Mesenchymal stem cell (in vitro differentiated cells and primary cell): Measurements from ENCODE around the gene ACOT11.

Source experiments
- DNase-seq: peaks from one replicate; pipeline ENCODE4 v3.0.0-alpha.2; 2013
- H2AFZ ChIP-seq: one replicate; pipeline ENCODE4 v1.6.1; 2013; ENCODE audit warnings: low read depth, mild to moderate bottlenecking, control low read depth, inconsistent platforms, low read length, moderate library complexity
- H2AK5ac ChIP-seq: 2 replicates; pipeline ENCODE4 v1.6.1; 2013; ENCODE audit warnings: low read length, moderate library complexity, mild to moderate bottlenecking, inconsistent platforms; ENCODE audit not compliant: severe bottlenecking
- H2BK120ac ChIP-seq: one replicate; pipeline ENCODE4 v1.6.1; 2013; ENCODE audit warnings: low read depth, mild to moderate bottlenecking, inconsistent platforms, low read length, moderate library complexity
- H2BK12ac ChIP-seq, 2 experiments: one replicate each; pipeline ENCODE4 v1.6.1; 2013; ENCODE audit warnings: inconsistent platforms in 2 of 2, low read length in 2 of 2, mild to moderate bottlenecking in 2 of 2, moderate library complexity in 2 of 2, control low read depth in 1 of 2
- H2BK15ac ChIP-seq: one replicate; pipeline ENCODE4 v1.6.1; 2013; ENCODE audit warnings: mild to moderate bottlenecking, low read depth, inconsistent platforms; ENCODE audit not compliant: poor library complexity, severe bottlenecking
- H2BK5ac ChIP-seq: 2 replicates; pipeline ENCODE4 v1.6.1; 2013; ENCODE audit warnings: low read depth, mild to moderate bottlenecking, low read length, control low read depth, inconsistent platforms; ENCODE audit not compliant: poor library complexity, severe bottlenecking
- H3K14ac ChIP-seq, 2 experiments: one replicate each; pipeline ENCODE4 v1.6.1; 2013; ENCODE audit warnings: inconsistent platforms in 2 of 2, low read length in 2 of 2, control low read depth in 1 of 2, mild to moderate bottlenecking in 1 of 2, moderate library complexity in 1 of 2
- H3K18ac ChIP-seq, 2 experiments: one replicate each; pipeline ENCODE4 v1.6.1; 2013; ENCODE audit warnings: inconsistent platforms in 2 of 2, low read length in 2 of 2, control low read depth in 1 of 2, low read depth in 1 of 2, mild to moderate bottlenecking in 1 of 2
- H3K23ac ChIP-seq, 2 experiments: one replicate each; pipeline ENCODE4 v1.6.1; 2013; ENCODE audit warnings: inconsistent platforms in 2 of 2, low read length in 2 of 2, mild to moderate bottlenecking in 2 of 2, moderate library complexity in 2 of 2, control low read depth in 1 of 2
- H3K27ac ChIP-seq: 2 replicates; pipeline ENCODE4 v1.5.1; 2013; ENCODE audit warnings: mild to moderate bottlenecking, moderate library complexity, low read length, control low read depth, inconsistent platforms; ENCODE audit not compliant: poor library complexity, severe bottlenecking
- H3K27me3 ChIP-seq, 2 experiments: 2 replicates each; pipeline versions ENCODE4 v1.6.1 to v1.7.0; 2013; ENCODE audit warnings: low read length in 2 of 2, mild to moderate bottlenecking in 2 of 2, moderate library complexity in 2 of 2, control low read depth in 1 of 2, inconsistent platforms in 1 of 2; ENCODE audit not compliant: control insufficient read depth in 1 of 2, insufficient read depth in 1 of 2
- H3K36me3 ChIP-seq, 2 experiments: 2 replicates each; pipeline versions ENCODE4 v1.6.1 to v1.7.0; 2013; ENCODE audit warnings: low read length in 2 of 2, control low read depth in 1 of 2, inconsistent platforms in 1 of 2, low read depth in 1 of 2, mild to moderate bottlenecking in 1 of 2; ENCODE audit not compliant: insufficient read depth in 2 of 2, control insufficient read depth in 1 of 2
- H3K4ac ChIP-seq, 2 experiments: one replicate each; pipeline ENCODE4 v1.6.1; 2013; ENCODE audit warnings: inconsistent platforms in 2 of 2, low read length in 2 of 2, mild to moderate bottlenecking in 2 of 2, moderate library complexity in 2 of 2, control low read depth in 1 of 2, low read depth in 1 of 2
- H3K4me1 ChIP-seq: 2 replicates; pipeline ENCODE4 v1.6.1; 2013; ENCODE audit warnings: low read depth, low read length, control low read depth; ENCODE audit not compliant: control insufficient read depth, insufficient read depth
- H3K4me2 ChIP-seq: 2 replicates; pipeline ENCODE4 v1.6.1; 2013; ENCODE audit warnings: low read length, mild to moderate bottlenecking, inconsistent platforms; ENCODE audit not compliant: poor library complexity, severe bottlenecking
- H3K4me3 ChIP-seq, 2 experiments: 2 replicates each; pipeline versions ENCODE4 v1.5.1 to v1.7.0; 2013; ENCODE audit warnings: low read length in 2 of 2, mild to moderate bottlenecking in 2 of 2, control low read depth in 1 of 2, low read depth in 1 of 2; ENCODE audit not compliant: insufficient read depth in 1 of 2
- H3K79me1 ChIP-seq: replicated peaks from 2 replicates; pipeline ENCODE4 v1.6.1; 2013; ENCODE audit warnings: mild to moderate bottlenecking, control low read depth, low read length, inconsistent platforms; ENCODE audit not compliant: poor library complexity, severe bottlenecking
- H3K9ac ChIP-seq: 2 replicates; pipeline ENCODE4 v1.7.0; 2013; ENCODE audit warnings: mild to moderate bottlenecking, low read length, moderate library complexity
- H3K9me3 ChIP-seq: 2 replicates; pipeline ENCODE4 v1.7.0; 2013; ENCODE audit warnings: mild to moderate bottlenecking, low read length; ENCODE audit not compliant: control insufficient read depth
- H4K8ac ChIP-seq: one replicate; pipeline ENCODE4 v1.6.1; 2013; ENCODE audit warnings: inconsistent platforms, mild to moderate bottlenecking, low read length, moderate library complexity
- H4K91ac ChIP-seq: one replicate; pipeline ENCODE4 v1.6.1; 2013; ENCODE audit warnings: mild to moderate bottlenecking, low read length, inconsistent platforms
- WGBS: methylation state at CpG from one replicate; pipeline ENCODE4 v1.1.7; 2013; ENCODE audit warnings: mixed read lengths; 5-methylcytosine and 5-hydroxymethylcytosine counted together

ACOT11 gene

GRCh38 chr1:54594463-54594862 is 46.4 kb downstream of the ACOT11 start:
- Histone ChIP-seq H3K9ac (no peak overlapping the region), H3K4me3 (no peak overlapping the region), H3K79me1 (no peaks in the 10 kb centered on the region), H3K18ac (no peak overlapping the region), H3K4ac (no peak overlapping the region), H3K9me3 (no peaks in the 10 kb centered on the region), H2BK15ac (no peak overlapping the region), H4K91ac (no peak overlapping the region), H3K14ac (no peak overlapping the region), H3K36me3 (no peaks in the 10 kb centered on the region), H3K27me3 (no peaks in the 10 kb centered on the region), H3K4me2 (no peak overlapping the region), H2AFZ (no peak overlapping the region), H2BK5ac (no peak overlapping the region), H2BK12ac (no peak overlapping the region), H2AK5ac (no peak overlapping the region), H4K8ac (no peak overlapping the region), H3K27ac (no peak overlapping the region), H3K4me1 (peaks cover 11% of the 10 kb centered on the region), H2BK120ac (no peak overlapping the region), H3K23ac (no peak overlapping the region)
- WGBS: 95% methylated on average over 16 of the region's 16 CpGs
- DNase-seq: no peak

GRCh38 chr1:54595956-54596498 is 48.0 kb downstream of the ACOT11 start:
- H3K4ac ChIP-seq: no peak overlapping the region
- H3K14ac ChIP-seq: no peak overlapping the region
- H3K36me3 ChIP-seq: no peaks in the 10 kb centered on the region
- no peak overlapping the region for H3K27ac ChIP-seq
- H3K9ac ChIP-seq: no peak overlapping the region
- H2BK15ac ChIP-seq: no peak overlapping the region
- peak overlapping the region; percentile 54 for H4K91ac ChIP-seq
- no peak overlapping the region for H4K8ac ChIP-seq
- no peaks in the 10 kb centered on the region for H3K27me3 ChIP-seq
- H2BK12ac ChIP-seq: no peak overlapping the region
- no peak overlapping the region for H2AK5ac ChIP-seq
- peak overlapping the region in 1 of 2 experiments; percentile 14 for H3K23ac ChIP-seq
- peaks cover 15% of the 10 kb centered on the region for H3K4me1 ChIP-seq
- no peak overlapping the region for H2BK120ac ChIP-seq
- DNase-seq: no peak
- no peak overlapping the region for H2AFZ ChIP-seq
- WGBS: 85% methylated on average over 3 of the region's 3 CpGs
- H3K9me3 ChIP-seq: no peaks in the 10 kb centered on the region
- H2BK5ac ChIP-seq: no peak overlapping the region
- no peaks in the 10 kb centered on the region for H3K79me1 ChIP-seq
- no peak overlapping the region for H3K4me2 ChIP-seq
- H3K4me3 ChIP-seq: no peak overlapping the region
- H3K18ac ChIP-seq: no peak overlapping the region

- Histone ChIP-seq H3K23ac (no peak overlapping the region), H3K9me3 (no peaks in the 10 kb centered on the region), H3K4ac (no peak overlapping the region), H3K4me3 (no peak overlapping the region), H3K27me3 (no peaks in the 10 kb centered on the region), H4K8ac (no peak overlapping the region), H2BK12ac (no peak overlapping the region), H3K27ac (no peak overlapping the region), H3K9ac (no peak overlapping the region), H3K14ac (no peak overlapping the region), H2AK5ac (no peak overlapping the region), H3K18ac (no peak overlapping the region), H3K79me1 (no peaks in the 10 kb centered on the region), H3K4me1 (peaks cover 22% of the 10 kb centered on the region), H2AFZ (no peak overlapping the region), H2BK120ac (no peak overlapping the region), H3K4me2 (no peak overlapping the region), H2BK15ac (no peak overlapping the region), H3K36me3 (no peaks in the 10 kb centered on the region), H4K91ac (no peak overlapping the region), H2BK5ac (no peak overlapping the region)
- WGBS: 93% methylated on average over 3 of the region's 3 CpGs
- no peak for DNase-seq
Observed at GRCh38 chr1:54596756-54597155, 48.7 kb downstream of the ACOT11 start.

GRCh38 chr1:54597455-54598030 is 49.5 kb downstream of the ACOT11 start:
- Histone ChIP-seq H3K27ac (no peak overlapping the region), H3K9me3 (no peaks in the 10 kb centered on the region), H4K91ac (no peak overlapping the region), H3K79me1 (no peaks in the 10 kb centered on the region), H3K14ac (no peak overlapping the region), H2BK12ac (no peak overlapping the region), H3K4me3 (no peak overlapping the region), H3K4ac (no peak overlapping the region), H2BK5ac (no peak overlapping the region), H2AK5ac (peak overlapping the region; percentile 24), H3K27me3 (no peaks in the 10 kb centered on the region), H3K36me3 (no peaks in the 10 kb centered on the region), H3K4me2 (no peak overlapping the region), H2BK120ac (no peak overlapping the region), H3K4me1 (peaks cover 26% of the 10 kb centered on the region), H3K18ac (no peak overlapping the region), H2AFZ (no peak overlapping the region), H2BK15ac (no peak overlapping the region), H4K8ac (no peak overlapping the region), H3K9ac (no peak overlapping the region), H3K23ac (no peak overlapping the region)
- 80% methylated on average over 2 of the region's 3 CpGs for WGBS
- no peak for DNase-seq
